Cerebellar nuclear complex (tissue), 1 donor: Measurements from ENCODE around the gene ZNF488.
"Not testable (repeated sequence)": the region's sequence is repeated elsewhere in the genome, so short reads cannot be mapped to it uniquely, and the experiment has no call there.

ENCODE experiments used
- DNase-seq, 2 experiments: peaks; one replicate each; lab custom pipeline; 2025; lab: John Stamatoyannopoulos, UW

ZNF488 gene, protein sequence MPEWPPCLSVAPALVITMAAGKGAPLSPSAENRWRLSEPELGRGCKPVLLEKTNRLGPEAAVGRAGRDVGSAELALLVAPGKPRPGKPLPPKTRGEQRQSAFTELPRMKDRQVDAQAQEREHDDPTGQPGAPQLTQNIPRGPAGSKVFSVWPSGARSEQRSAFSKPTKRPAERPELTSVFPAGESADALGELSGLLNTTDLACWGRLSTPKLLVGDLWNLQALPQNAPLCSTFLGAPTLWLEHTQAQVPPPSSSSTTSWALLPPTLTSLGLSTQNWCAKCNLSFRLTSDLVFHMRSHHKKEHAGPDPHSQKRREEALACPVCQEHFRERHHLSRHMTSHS

GRCh38 chr10:47384148-47384921, at the start of gene ZNF488:
ZNF488 (minus strand) TSS chr10:47384293; CDS start chr10:47368829, 15,464 bp downstream.
- peak; percentile 35 to 50 for DNase-seq

GRCh38 chr10:47425813-47426419, 41.8 kb upstream of the ZNF488 start:
- DNase-seq = no peak

- no peak for DNase-seq
These were observed 40.1 kb upstream of the ZNF488 start for GRCh38 chr10:47424231-47424630.

DNA sequence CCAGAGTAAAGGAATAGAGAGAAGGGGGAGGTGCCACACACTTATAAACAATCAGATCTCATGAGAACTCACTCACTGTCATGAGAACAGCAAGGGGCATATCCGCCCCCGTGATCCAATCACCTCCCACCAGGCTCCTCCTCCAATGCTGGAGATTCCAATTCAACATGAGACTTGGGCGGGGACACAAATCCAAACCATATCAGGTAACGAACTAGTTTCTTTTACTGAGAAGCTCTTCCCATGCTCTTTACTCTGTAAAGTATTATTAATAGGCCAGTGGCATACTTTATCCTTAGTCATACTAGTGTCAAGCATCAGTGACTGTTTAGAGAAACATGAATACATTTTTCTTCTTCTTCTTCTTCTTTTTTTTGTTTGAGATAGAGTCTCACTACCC, 39.4 kb upstream of the ZNF488 start:
- no peak for DNase-seq

GRCh38 chr10:47421057-47421952, 37.2 kb upstream of the ZNF488 start:
- DNase-seq = no peak

DNA sequence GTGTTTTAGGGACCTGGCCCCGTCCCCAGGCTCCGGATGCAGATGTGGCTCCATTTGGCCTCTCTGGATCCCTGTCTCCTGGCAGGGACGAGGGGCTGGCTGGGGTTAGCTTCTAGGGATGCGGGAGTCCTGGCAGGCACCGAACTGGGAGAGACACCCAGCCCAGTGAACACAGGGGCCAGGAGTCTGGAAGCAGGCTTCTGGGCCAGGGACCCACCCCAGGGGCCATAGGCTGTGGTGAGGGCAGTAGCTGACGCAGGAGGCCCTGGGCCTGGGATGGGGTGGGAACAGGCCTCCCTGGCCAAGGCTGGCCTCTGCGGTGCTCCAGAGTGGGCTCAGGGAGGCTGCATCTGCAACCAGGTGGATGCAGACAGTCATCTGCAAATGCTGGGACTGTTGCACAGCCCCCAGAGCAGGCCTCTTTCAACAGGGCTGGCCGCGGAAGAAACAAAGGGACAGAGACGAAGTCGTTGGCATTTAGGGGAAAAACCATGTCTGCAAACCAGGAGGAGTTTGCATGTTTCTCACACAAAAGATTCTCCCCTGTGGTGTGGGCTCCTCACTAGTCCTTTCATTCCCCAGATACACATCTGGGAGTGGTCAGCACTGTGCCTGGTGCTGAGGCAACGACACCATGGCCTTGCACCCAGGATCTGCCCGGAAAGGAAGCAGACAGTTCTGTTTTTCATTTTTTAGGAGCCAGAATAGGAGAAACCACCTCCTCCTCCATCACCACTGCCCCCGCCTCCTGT, 36.4 kb upstream of the ZNF488 start:
- DNase-seq = no peak

GRCh38 chr10:47419421-47419820, 35.3 kb upstream of the ZNF488 start:
- no peak for DNase-seq

DNA sequence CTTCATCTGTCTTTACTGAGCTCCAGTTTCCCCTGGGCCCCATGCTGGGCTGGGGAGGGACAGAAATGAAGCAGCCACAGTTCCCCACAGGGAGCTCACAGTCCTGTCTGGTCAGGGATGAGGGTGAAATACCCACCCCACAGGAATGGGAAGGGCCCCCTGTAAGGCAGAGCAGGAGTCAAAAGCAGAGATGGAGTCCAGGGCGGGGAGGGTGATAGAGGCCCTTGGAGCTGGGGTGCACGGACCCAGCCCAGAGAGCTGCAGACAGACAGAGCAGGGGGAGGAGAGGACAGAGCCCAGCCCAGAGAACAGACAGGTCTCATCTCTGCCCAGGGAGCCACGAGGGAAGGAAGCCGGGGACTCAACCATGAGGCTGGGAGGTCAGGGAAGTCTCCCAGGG, 34.9 kb upstream of the ZNF488 start:
- no peak for DNase-seq

GRCh38 chr10:47418321-47418720, 34.2 kb upstream of the ZNF488 start:
- no peak for DNase-seq

- DNase-seq = not testable (repeated sequence)
These were observed 32.5 kb upstream of the ZNF488 start for GRCh38 chr10:47416305-47417218.

- no peak for DNase-seq
These were observed 31.6 kb upstream of the ZNF488 start for GRCh38 chr10:47415520-47416304.

DNA sequence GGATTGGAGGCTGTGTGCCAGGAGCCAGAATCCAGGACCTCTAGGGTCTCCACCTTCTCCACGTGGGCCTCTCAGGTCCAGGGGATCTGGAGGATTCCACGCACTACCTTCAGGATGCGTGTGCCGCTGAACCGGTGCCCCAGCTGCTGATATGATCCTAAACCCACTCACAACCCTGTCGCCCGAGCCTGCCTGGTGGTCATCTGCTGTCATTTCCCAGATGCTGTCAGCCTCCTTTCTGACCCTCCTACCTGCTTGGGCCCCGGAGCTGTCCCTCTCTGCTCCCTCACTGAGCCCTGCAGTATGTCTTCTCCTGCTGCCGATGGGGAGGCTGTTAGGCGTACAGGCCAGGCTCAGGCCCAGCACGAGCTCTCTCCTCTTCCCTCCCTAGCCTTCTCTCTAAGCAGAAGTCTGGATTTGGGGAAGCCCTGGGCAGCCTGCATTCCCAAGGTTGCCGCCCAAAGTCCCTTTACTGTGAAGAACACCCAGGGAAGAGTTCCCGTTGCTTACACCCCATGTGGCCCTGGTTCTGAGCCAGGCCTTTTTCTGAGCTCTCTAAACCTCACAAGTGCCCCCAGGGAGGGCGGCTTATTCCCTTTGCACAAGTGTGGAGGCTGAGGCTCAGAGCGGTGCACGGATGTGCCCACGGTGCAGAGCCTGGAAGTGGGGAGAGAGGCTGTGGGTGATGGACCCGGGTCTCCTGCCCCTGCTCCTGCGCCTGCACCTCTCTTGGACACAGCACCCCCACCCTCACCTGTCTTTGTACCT, 30.8 kb upstream of the ZNF488 start:
- no peak for DNase-seq

DNA sequence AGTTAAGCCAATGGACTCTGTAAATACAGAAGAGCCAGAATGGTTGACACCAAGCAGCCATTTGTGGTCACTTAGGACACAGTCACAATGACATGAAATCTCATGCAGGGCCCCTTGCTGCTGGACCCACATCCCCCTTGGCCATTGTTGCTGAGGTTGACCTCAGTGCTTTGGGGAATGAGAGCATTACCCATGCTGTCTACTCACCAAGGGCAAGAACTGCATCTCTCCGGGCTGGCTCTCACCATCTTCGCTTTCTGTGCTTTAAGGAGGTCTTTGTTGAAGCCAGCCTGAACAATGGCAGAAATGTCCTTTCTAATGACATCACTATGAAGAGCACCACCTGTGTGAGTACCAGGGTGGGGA, 30.1 kb upstream of the ZNF488 start:
- no peak for DNase-seq

- DNase-seq = no peak
These were observed 29.6 kb upstream of the ZNF488 start for GRCh38 chr10:47413531-47414226.

DNA sequence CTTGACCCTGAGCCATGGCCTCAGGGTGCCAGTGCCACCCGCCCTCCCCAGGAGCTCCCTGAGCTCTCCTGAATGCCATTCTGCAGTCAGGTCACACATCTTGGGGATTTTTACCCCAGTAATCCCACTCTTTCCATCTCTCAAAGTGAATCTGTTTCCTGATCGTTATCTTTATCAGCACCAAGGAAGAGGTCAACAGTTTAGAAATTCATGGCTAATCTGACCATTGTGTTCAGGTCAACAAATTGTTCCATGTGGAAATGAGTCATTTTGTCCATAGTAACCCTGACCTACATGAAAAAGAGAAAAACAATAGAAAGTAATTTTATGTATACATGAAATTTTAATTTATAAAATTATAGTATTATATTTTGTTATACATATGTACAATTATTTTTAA, 28.8 kb upstream of the ZNF488 start:
- no peak for DNase-seq

DNA sequence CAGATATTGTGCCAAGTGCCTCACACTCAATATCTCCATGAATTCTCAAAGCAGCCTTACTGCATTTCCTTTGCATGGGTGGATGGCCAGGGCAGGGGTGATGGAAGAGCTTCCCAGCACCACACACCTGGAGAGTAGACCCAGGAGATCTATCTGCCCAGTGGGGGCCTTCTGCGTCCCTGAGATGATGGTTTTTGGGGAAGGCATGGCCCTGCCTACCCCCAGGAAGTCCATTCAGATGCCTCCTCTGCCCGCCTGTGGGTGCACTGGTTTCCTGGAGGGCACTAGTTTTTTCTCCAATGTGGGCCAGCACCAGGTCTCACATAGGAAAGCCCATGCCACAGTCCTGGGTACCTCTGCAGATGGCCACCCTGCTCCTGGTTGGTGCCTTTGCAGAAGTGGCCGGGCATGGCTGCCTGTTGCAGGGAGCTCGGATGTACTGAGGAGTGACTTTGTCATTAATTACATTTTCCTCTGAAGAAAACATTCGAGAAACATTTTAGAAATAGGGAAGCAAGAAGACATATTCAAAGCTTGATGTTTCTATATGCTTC, 28.2 kb upstream of the ZNF488 start:
- DNase-seq = no peak

GRCh38 chr10:47410862-47411261, 26.8 kb upstream of the ZNF488 start:
- DNase-seq = no peak

GRCh38 chr10:47410271-47410670, 26.2 kb upstream of the ZNF488 start:
- DNase-seq = no peak
